HG02798 (cell line): ENCODE data around the gene DPEP1.
"Not testable (repeated sequence)": the region's sequence is repeated elsewhere in the genome, so short reads cannot be mapped to it uniquely, and the experiment has no call there.

ENCODE experiments used
- ATAC-seq: cut with Tn5 transposase; IDR thresholded peaks from one replicate; pipeline ENCODE4 v1.9.1; 2021; ENCODE audit warnings: mild to moderate bottlenecking; ENCODE audit not compliant: unreplicated experiment, poor library complexity

Gene DPEP1

GRCh38 chr16:89641458-89642119 lies 28.1 kb downstream of the DPEP1 start:
- no peak for ATAC-seq

- no peak for ATAC-seq
Measured at GRCh38 chr16:89642574-89642973, 29.1 kb downstream of the DPEP1 start.

GRCh38 chr16:89643769-89644300 lies 30.4 kb downstream of the DPEP1 start:
- no peak for ATAC-seq

- no peak for ATAC-seq
Measured at GRCh38 chr16:89645122-89645521, 31.7 kb downstream of the DPEP1 start.

- no peak for ATAC-seq
Measured at GRCh38 chr16:89646270-89646669, 32.8 kb downstream of the DPEP1 start.

GRCh38 chr16:89646906-89647305 lies 33.5 kb downstream of the DPEP1 start:
- no peak for ATAC-seq

GRCh38 chr16:89651584-89651983 lies 38.1 kb downstream of the DPEP1 start:
- no peak for ATAC-seq

- no peak for ATAC-seq
Measured at GRCh38 chr16:89653656-89654295, 40.3 kb downstream of the DPEP1 start.

- no peak for ATAC-seq
Measured at GRCh38 chr16:89655062-89655643, 41.7 kb downstream of the DPEP1 start.

GRCh38 chr16:89656435-89657121 lies 43.1 kb downstream of the DPEP1 start:
- ATAC-seq = no peak

- peak; percentile 94 for ATAC-seq
Measured at GRCh38 chr16:89657442-89658220, 44.2 kb downstream of the DPEP1 start, which contains the start of the genes CHMP1A and SPATA33. TSS of gene CHMP1A (minus strand) at chr16:89657708. CDS start at chr16:89657588, 120 bp downstream. TSS of gene SPATA33 (plus strand) at chr16:89657836. CDS start at chr16:89657912, 76 bp downstream.

- ATAC-seq = no peak
Measured at GRCh38 chr16:89658221-89658879, 44.9 kb downstream of the DPEP1 start.

GRCh38 chr16:89660146-89660545 lies 46.7 kb downstream of the DPEP1 start:
- ATAC-seq = no peak

GRCh38 chr16:89661215-89661614 lies 47.8 kb downstream of the DPEP1 start:
- no peak for ATAC-seq

GRCh38 chr16:89664238-89664637 lies 50.8 kb downstream of the DPEP1 start:
- not testable (repeated sequence) for ATAC-seq

GRCh38 chr16:89667000-89667399 lies 53.6 kb downstream of the DPEP1 start:
- ATAC-seq = not testable (repeated sequence)

GRCh38 chr16:89667633-89668032 lies 54.2 kb downstream of the DPEP1 start:
- no peak for ATAC-seq

GRCh38 chr16:89668790-89669158 lies 55.3 kb downstream of the DPEP1 start:
- ATAC-seq = no peak

- ATAC-seq = no peak
Measured at GRCh38 chr16:89669755-89670154, 56.3 kb downstream of the DPEP1 start.
